ENCODE results near the gene SEMA6A. TPM values are rescaled to one million over a fixed set of nuclear protein-coding genes. Genes with fewer than 3 reads are reported as not detected.

SEMA6A gene
- polyA plus RNA-seq, 1 of the 3 experiments (the other 2 are of a cell fraction), result 0.18 TPM

- TF ChIP-seq, protein P1, sequence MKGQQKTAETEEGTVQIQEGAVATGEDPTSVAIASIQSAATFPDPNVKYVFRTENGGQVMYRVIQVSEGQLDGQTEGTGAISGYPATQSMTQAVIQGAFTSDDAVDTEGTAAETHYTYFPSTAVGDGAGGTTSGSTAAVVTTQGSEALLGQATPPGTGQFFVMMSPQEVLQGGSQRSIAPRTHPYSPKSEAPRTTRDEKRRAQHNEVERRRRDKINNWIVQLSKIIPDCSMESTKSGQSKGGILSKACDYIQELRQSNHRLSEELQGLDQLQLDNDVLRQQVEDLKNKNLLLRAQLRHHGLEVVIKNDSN (IDR thresholded peaks at IDR 0.05; ENCODE audit: borderline replicate concordance, low read depth), result no peak
- TF ChIP-seq TAF1 (IDR thresholded peaks at IDR 0.05; ENCODE audit: borderline replicate concordance, low read depth, low read length), result no peak
- no peak for TF ChIP-seq USF2 (IDR thresholded peaks at IDR 0.05; ENCODE audit: borderline replicate concordance, low read depth, low read length)
- no peak for TF ChIP-seq GATA2 (CRISPR knock-in tag; IDR thresholded peaks at IDR 0.05)
- TF ChIP-seq MXI1 (IDR thresholded peaks at IDR 0.05; ENCODE audit: low read depth, low read length), result no peak
- no peak for TF ChIP-seq YY1 (IDR thresholded peaks at IDR 0.05; ENCODE audit: low read depth)
- TF ChIP-seq ELF1 (IDR thresholded peaks at IDR 0.05), result no peak
- TF ChIP-seq PBX3 (IDR thresholded peaks at IDR 0.05), result no peak
- TF ChIP-seq RCOR1 (IDR thresholded peaks at IDR 0.05; ENCODE audit: low read length), result no peak
- no peak for TF ChIP-seq FOSL2 (IDR thresholded peaks at IDR 0.05; ENCODE audit: borderline replicate concordance, low read depth)
- TF ChIP-seq, protein P2, sequence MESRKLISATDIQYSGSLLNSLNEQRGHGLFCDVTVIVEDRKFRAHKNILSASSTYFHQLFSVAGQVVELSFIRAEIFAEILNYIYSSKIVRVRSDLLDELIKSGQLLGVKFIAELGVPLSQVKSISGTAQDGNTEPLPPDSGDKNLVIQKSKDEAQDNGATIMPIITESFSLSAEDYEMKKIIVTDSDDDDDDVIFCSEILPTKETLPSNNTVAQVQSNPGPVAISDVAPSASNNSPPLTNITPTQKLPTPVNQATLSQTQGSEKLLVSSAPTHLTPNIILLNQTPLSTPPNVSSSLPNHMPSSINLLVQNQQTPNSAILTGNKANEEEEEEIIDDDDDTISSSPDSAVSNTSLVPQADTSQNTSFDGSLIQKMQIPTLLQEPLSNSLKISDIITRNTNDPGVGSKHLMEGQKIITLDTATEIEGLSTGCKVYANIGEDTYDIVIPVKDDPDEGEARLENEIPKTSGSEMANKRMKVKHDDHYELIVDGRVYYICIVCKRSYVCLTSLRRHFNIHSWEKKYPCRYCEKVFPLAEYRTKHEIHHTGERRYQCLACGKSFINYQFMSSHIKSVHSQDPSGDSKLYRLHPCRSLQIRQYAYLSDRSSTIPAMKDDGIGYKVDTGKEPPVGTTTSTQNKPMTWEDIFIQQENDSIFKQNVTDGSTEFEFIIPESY (IDR thresholded peaks at IDR 0.05; ENCODE audit: borderline replicate concordance, low read depth), result no peak
- TF ChIP-seq, protein P3, sequence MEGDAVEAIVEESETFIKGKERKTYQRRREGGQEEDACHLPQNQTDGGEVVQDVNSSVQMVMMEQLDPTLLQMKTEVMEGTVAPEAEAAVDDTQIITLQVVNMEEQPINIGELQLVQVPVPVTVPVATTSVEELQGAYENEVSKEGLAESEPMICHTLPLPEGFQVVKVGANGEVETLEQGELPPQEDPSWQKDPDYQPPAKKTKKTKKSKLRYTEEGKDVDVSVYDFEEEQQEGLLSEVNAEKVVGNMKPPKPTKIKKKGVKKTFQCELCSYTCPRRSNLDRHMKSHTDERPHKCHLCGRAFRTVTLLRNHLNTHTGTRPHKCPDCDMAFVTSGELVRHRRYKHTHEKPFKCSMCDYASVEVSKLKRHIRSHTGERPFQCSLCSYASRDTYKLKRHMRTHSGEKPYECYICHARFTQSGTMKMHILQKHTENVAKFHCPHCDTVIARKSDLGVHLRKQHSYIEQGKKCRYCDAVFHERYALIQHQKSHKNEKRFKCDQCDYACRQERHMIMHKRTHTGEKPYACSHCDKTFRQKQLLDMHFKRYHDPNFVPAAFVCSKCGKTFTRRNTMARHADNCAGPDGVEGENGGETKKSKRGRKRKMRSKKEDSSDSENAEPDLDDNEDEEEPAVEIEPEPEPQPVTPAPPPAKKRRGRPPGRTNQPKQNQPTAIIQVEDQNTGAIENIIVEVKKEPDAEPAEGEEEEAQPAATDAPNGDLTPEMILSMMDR (IDR thresholded peaks at IDR 0.05), result no peak
- TF ChIP-seq SMC3 (IDR thresholded peaks at IDR 0.05; ENCODE audit: low read depth, low read length), result no peak
- TF ChIP-seq MEF2A (IDR thresholded peaks at IDR 0.05; ENCODE audit: borderline replicate concordance, low read depth), result no peak
- no peak for TF ChIP-seq TEAD4 (IDR thresholded peaks at IDR 0.05; ENCODE audit: borderline replicate concordance, insufficient read depth)
- TF ChIP-seq POLR2AphosphoS5 (IDR thresholded peaks at IDR 0.05; ENCODE audit: low read depth, low read length), result no peak
- CTCF ChIA-PET, result interaction anchor here (1.4 kb wide), 1 partner anchor 9 kb away, joined by 3 read pairs; no protein-coding TSS in a partner anchor
- no peak for DNase-seq
These were observed 26.3 kb upstream of the SEMA6A start for GRCh38 chr5:116600876-116601275.

More at GRCh38 chr5:116600876-116601275, 26.3 kb upstream of the SEMA6A start:
- Histone ChIP-seq H4K20me1 (ENCODE audit: insufficient read depth) (no peaks in the 10 kb centered on the region), H3K9me3 (no peaks in the 10 kb centered on the region), H3K27me3 (ENCODE audit: insufficient read depth) (no peaks in the 10 kb centered on the region), H3F3A (replicated peaks; ENCODE audit: insufficient read depth) (no peaks in the 10 kb centered on the region), H3K4me3 (ENCODE audit: low read depth in 2 of 2, low read length in 1 of 2) (no peak overlapping the region), H2AFZ (ENCODE audit: low read depth) (no peak overlapping the region), H3K27ac (ENCODE audit: low read depth in 2 of 2, low read length in 1 of 2) (no peak overlapping the region), H3K4me1 (ENCODE audit: control insufficient read depth in 1 of 2, insufficient read depth in 2 of 2, low read depth in 1 of 2, low read length in 1 of 2) (peaks cover 0 to 5% of the 10 kb centered on the region in 2 experiments; a peak in 1 of 4 replicates), H3K36me3 (replicated peaks in 1 of 2; ENCODE audit: control insufficient read depth in 1 of 2, insufficient read depth in 2 of 2, low read length in 1 of 2) (no peaks in the 10 kb centered on the region), H3K9ac (no peak overlapping the region), H3K9me2 (no peaks in the 10 kb centered on the region), H3K4me2 (no peak overlapping the region), H3K79me2 (ENCODE audit: insufficient read depth) (no peaks in the 10 kb centered on the region)
- WGBS (ENCODE audit: low lambda C conversion rate), result 38% methylated on average over 3 of the region's 3 CpGs
- POLR2A ChIA-PET, result no interaction called here
